ENCODE results near the gene DZIP1L. TPM values are rescaled to one million over a fixed set of nuclear protein-coding genes. Genes with fewer than 3 reads are reported as not detected.

The DZIP1L gene
- total RNA-seq, 1 experiment from 2014 or later = 15.3 TPM

DNA sequence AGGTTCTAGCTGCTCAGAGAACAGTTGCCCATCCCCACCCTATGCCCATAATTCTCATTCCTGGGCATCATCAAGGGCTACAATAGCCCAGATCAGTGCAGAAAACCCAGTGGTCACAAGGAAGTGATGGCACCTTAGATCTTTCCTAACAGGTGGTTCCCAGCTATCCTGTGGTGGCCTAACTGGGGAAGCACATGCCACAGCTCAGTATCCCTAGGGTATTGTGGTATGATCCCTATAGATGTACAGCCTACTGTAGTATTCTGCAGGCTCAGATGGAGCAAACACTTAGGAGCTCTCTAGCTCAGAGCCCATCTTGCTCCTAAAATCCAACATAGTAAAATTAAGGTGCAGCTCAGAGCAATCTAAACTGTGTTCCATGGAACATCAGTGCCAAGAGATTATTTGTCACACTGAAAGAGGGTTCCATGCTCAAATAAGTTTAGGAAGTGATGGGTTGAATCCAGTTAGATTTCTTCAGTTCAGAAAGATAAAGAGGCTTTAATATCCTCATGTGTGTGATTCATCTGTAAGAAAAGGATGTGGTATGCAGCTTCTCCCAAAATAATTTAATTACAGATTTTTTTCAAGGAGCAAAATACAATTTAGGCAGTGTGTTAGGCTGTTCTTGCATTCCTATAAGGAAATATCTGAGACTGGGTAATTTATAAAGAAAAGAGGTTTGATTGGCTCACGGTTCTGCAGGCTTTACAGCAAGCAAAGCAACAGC is 12.4 kb upstream of the DZIP1L start (continued):
- TF ChIP-seq, protein P1, sequence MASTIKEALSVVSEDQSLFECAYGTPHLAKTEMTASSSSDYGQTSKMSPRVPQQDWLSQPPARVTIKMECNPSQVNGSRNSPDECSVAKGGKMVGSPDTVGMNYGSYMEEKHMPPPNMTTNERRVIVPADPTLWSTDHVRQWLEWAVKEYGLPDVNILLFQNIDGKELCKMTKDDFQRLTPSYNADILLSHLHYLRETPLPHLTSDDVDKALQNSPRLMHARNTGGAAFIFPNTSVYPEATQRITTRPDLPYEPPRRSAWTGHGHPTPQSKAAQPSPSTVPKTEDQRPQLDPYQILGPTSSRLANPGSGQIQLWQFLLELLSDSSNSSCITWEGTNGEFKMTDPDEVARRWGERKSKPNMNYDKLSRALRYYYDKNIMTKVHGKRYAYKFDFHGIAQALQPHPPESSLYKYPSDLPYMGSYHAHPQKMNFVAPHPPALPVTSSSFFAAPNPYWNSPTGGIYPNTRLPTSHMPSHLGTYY (CRISPR knock-in tag; IDR thresholded peaks at IDR 0.05) = no peak
- TF ChIP-seq AFF4 (CRISPR knock-in tag; IDR thresholded peaks at IDR 0.05; ENCODE audit: borderline replicate concordance) = no peak

DNA sequence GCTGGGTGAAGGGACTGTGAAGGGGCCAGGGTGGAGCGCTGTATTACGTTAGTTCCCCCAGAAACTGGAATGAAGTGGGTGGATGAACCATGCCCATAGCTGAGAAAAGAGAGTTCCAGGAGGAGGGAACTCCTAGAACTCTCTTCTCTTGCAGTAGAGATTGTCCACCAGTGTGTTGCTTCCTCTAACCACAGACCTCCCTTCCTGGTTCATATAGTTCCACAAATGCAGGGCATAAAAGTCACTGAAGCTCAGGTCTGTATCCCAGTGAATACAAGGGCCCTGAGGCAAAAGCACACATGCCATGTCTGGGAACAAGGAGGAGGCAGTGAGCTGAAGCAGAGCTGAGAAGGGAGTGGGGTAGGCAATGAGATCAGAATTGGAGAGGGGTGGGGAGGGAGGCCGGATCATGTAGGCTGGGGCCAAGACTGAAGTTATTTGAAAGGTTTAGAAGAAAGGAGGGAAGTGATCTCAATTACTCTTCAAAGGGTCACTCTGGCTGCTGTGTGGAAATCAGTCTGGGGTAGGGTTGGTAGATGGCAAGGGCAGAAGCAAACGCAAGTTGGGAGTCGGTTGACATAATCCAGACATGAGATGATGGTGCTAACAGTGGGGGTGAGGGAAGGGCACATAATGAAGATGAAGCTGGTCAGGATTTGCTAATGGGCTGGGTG is 10.3 kb upstream of the DZIP1L start:
- Mint-ChIP-seq H3K4me1 (0 out of 2 replicates have a peak, but pooled peaks cover 4% of the 10 kb centered on the region), H3K36me3 (peaks cover 7% of the 10 kb centered on the region), H3K27ac (no peak overlapping the region), H3K9me3 (peaks cover 19% of the 10 kb centered on the region), H3K4me3 (no peak overlapping the region), H3K27me3 (ENCODE audit: low read depth) (no peaks in the 10 kb centered on the region)
- CTCF ChIA-PET = interaction anchor here (0.9 to 1.5 kb wide), 2 partner anchors 10 to 66 kb away, joined by 3 read pairs; partner anchors contain the start of gene DZIP1L
- DNase-seq (ENCODE audit: low spot score) = no peak
- POLR2A ChIA-PET = interaction anchor here (0.6 kb wide), 1 partner anchor 43 kb away, joined by 4 read pairs; no protein-coding TSS in a partner anchor
- no peak for ATAC-seq
- TF ChIP-seq E2F4 (CRISPR knock-in tag; IDR thresholded peaks at IDR 0.05; ENCODE audit: borderline replicate concordance, low read depth) (no peak), HMGA2 (CRISPR knock-in tag; IDR thresholded peaks at IDR 0.05) (no peak)

GRCh38 chr3:138124706-138125355 is 9.4 kb upstream of the DZIP1L start:
- TF ChIP-seq, protein P2, sequence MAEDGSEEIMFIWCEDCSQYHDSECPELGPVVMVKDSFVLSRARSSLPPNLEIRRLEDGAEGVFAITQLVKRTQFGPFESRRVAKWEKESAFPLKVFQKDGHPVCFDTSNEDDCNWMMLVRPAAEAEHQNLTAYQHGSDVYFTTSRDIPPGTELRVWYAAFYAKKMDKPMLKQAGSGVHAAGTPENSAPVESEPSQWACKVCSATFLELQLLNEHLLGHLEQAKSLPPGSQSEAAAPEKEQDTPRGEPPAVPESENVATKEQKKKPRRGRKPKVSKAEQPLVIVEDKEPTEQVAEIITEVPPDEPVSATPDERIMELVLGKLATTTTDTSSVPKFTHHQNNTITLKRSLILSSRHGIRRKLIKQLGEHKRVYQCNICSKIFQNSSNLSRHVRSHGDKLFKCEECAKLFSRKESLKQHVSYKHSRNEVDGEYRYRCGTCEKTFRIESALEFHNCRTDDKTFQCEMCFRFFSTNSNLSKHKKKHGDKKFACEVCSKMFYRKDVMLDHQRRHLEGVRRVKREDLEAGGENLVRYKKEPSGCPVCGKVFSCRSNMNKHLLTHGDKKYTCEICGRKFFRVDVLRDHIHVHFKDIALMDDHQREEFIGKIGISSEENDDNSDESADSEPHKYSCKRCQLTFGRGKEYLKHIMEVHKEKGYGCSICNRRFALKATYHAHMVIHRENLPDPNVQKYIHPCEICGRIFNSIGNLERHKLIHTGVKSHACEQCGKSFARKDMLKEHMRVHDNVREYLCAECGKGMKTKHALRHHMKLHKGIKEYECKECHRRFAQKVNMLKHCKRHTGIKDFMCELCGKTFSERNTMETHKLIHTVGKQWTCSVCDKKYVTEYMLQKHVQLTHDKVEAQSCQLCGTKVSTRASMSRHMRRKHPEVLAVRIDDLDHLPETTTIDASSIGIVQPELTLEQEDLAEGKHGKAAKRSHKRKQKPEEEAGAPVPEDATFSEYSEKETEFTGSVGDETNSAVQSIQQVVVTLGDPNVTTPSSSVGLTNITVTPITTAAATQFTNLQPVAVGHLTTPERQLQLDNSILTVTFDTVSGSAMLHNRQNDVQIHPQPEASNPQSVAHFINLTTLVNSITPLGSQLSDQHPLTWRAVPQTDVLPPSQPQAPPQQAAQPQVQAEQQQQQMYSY (CRISPR knock-in tag; IDR thresholded peaks at IDR 0.05) = no peak
- no peak for TF ChIP-seq ETV6 (CRISPR knock-in tag; IDR thresholded peaks at IDR 0.05)
- TF ChIP-seq NR1H2 (CRISPR knock-in tag; IDR thresholded peaks at IDR 0.05) = no peak
- TF ChIP-seq, protein P3, sequence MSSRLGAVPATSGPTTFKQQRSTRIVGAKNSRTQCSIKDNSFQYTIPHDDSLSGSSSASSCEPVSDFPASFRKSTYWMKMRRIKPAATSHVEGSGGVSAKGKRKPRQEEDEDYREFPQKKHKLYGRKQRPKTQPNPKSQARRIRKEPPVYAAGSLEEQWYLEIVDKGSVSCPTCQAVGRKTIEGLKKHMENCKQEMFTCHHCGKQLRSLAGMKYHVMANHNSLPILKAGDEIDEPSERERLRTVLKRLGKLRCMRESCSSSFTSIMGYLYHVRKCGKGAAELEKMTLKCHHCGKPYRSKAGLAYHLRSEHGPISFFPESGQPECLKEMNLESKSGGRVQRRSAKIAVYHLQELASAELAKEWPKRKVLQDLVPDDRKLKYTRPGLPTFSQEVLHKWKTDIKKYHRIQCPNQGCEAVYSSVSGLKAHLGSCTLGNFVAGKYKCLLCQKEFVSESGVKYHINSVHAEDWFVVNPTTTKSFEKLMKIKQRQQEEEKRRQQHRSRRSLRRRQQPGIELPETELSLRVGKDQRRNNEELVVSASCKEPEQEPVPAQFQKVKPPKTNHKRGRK (CRISPR knock-in tag; IDR thresholded peaks at IDR 0.05; ENCODE audit: borderline replicate concordance) = no peak
- no peak for TF ChIP-seq EMX1 (CRISPR knock-in tag; IDR thresholded peaks at IDR 0.05)
- H3K4me3 Mint-ChIP-seq = no peak overlapping the region
- DNase-seq (ENCODE audit: low spot score) (peak; percentile 35), ATAC-seq (no peak)
- H3K9me3 Mint-ChIP-seq = peaks cover 19% of the 10 kb centered on the region
- H3K27me3 Mint-ChIP-seq (ENCODE audit: low read depth) = no peaks in the 10 kb centered on the region
- peaks cover 7% of the 10 kb centered on the region for H3K36me3 Mint-ChIP-seq
- no peak overlapping the region for H3K27ac Mint-ChIP-seq
- 0 out of 2 replicates have a peak, but pooled peaks cover 4% of the 10 kb centered on the region for H3K4me1 Mint-ChIP-seq
- POLR2A ChIA-PET = no interaction called here
- CTCF ChIA-PET = no interaction called here
